Measurements from ENCODE around the gene SRSF8. TPM values are rescaled to one million over a fixed set of nuclear protein-coding genes. Genes with fewer than 3 reads are reported as not detected.

Gene SRSF8
- total and polyA plus RNA-seq, 2 donors (not counting 3 experiments of a cell fraction or from before 2014, with no cell fraction given) = 21.9 to 31.3 TPM

GRCh38 chr11:95058621-95059020 is 8.1 kb upstream of the SRSF8 start:
- no peaks in the 10 kb centered on the region for H3K36me3 ChIP-seq (ENCODE audit: control insufficient read depth in 2 of 2, extremely low read depth in 1 of 2, insufficient read depth in 2 of 2, low read length in 2 of 2)
- no peak overlapping the region for H2AFZ ChIP-seq (ENCODE audit: low read depth, low read length)
- H3K27ac ChIP-seq (ENCODE audit: insufficient read depth, low read depth, low read length) = no peak overlapping the region
- no peak overlapping the region for H3K4me3 ChIP-seq (replicated peaks in 1 of 3; ENCODE audit: insufficient read depth in 1 of 3, low read depth in 1 of 3, low read length in 3 of 3)
- no peaks in the 10 kb centered on the region for H4K20me1 ChIP-seq (replicated peaks; ENCODE audit: control insufficient read depth, extremely low read depth, insufficient read depth, low read length)
- ChIA-PET POLR2A (no interaction called here), CTCF (no interaction called here)
- dilution Hi-C loops (cut with MboI; ENCODE audit: extremely low pct_ligation_motif_present, low sequenced_read_pairs) = no loop called here
- no TSS peak for BruUV-seq (replicated peaks)
- H3K9me3 ChIP-seq (replicated peaks; ENCODE audit: control insufficient read depth, insufficient read depth, low read length) = no peaks in the 10 kb centered on the region
- no peak for TF ChIP-seq FOS (IDR thresholded peaks at IDR 0.05; ENCODE audit: borderline replicate concordance, insufficient read depth, low read length)
- no peak for TF ChIP-seq POLR2AphosphoS5 (IDR thresholded peaks at IDR 0.05; ENCODE audit: insufficient read depth, low read depth, low read length)
- TF ChIP-seq EZH2 (IDR thresholded peaks at IDR 0.05; ENCODE audit: borderline replicate concordance, low read depth, low read length, severe bottlenecking) = no peak
- TF ChIP-seq MAX (IDR thresholded peaks at IDR 0.05; ENCODE audit: insufficient read depth, insufficient read length) = no peak
- TF ChIP-seq MYC (IDR thresholded peaks at IDR 0.05; ENCODE audit: low read depth, low read length) = no peak
- no peak for TF ChIP-seq POLR2A (IDR thresholded peaks at IDR 0.05; ENCODE audit: low read depth, low read length)
- no peak for TF ChIP-seq CTCF (IDR thresholded peaks at IDR 0.05; ENCODE audit: extremely low read depth in 1 of 2, insufficient read depth in 1 of 2, low read depth in 1 of 2, low read length in 2 of 2)
- no peak for TF ChIP-seq JUN (IDR thresholded peaks at IDR 0.05; ENCODE audit: borderline replicate concordance, insufficient read depth, insufficient read length, low read depth)
- TF ChIP-seq GATA2 (IDR thresholded peaks at IDR 0.05; ENCODE audit: insufficient read depth, insufficient read length, low read depth, low read length) = no peak
- no peak for FAIRE-seq
- intact Hi-C loops (cut with micrococcal nuclease) = no loop called here
- no peak overlapping the region for H3K4me2 ChIP-seq (ENCODE audit: insufficient read depth, low read length)
- DNase-seq (ENCODE audit: low read depth, low spot score) = no peak
- H3K9ac ChIP-seq (replicated peaks; ENCODE audit: extremely low read depth, insufficient read depth, low read length) = no peak overlapping the region
- H3K79me2 ChIP-seq (ENCODE audit: control insufficient read depth, insufficient read depth, low read length) = no peaks in the 10 kb centered on the region
- H3K4me1 ChIP-seq (ENCODE audit: control insufficient read depth, extremely low read depth, insufficient read depth, low read length) = no peaks in the 10 kb centered on the region
- H3K27me3 ChIP-seq (ENCODE audit: control insufficient read depth in 2 of 2, insufficient read depth in 2 of 2, low read length in 2 of 2) = peaks cover 17 to 33% of the 10 kb centered on the region in 2 experiments
- H3K9me1 ChIP-seq (replicated peaks; ENCODE audit: control insufficient read depth, extremely low read depth, insufficient read depth, low read length) = no peaks in the 10 kb centered on the region
